Measurements from ENCODE around the gene MEGF9. TPM values are rescaled to one million over a fixed set of nuclear protein-coding genes. Genes with fewer than 3 reads are reported as not detected.

Gene MEGF9
- total RNA-seq, 2 experiments from 2014 or later: 6.3 to 6.7 TPM

- POLR2A ChIA-PET: interaction anchor here (0.7 to 1.7 kb wide), 2 partner anchors 9 to 133 kb away, joined by 3 to 4 read pairs; no protein-coding TSS in a partner anchor
- Mint-ChIP-seq H3K27ac (peak within 1 kb of the TSS; percentile 96), H3K4me3 (peak within 1 kb of the TSS; percentile 98), H3K9me3 (ENCODE audit: insufficient read depth) (peaks cover 5% of the 10 kb centered on the region), H3K4me1 (ENCODE audit: low read depth) (peaks cover 60% of the 10 kb centered on the region), H3K27me3 (ENCODE audit: low read depth) (peaks cover 2% of the 10 kb centered on the region), H3K36me3 (ENCODE audit: low read depth) (peaks cover 26% of the 10 kb centered on the region)
- CTCF ChIA-PET: no interaction called here
- peak; percentile 96 for DNase-seq
- peak; percentile 97 for ATAC-seq
Observed at GRCh38 chr9:120580051-120580896, 134.0 kb downstream of the MEGF9 start, which contains the start of gene CDK5RAP2. Gene CDK5RAP2 (minus strand): TSS chr9:120580167. CDS start chr9:120579978, 189 bp downstream.

- DNase-seq: no peak
- POLR2A ChIA-PET: interaction anchor here (0.6 to 1.7 kb wide), 3 partner anchors 8 to 247 kb away, joined by 3 to 4 read pairs (median 3); no protein-coding TSS in a partner anchor
- CTCF ChIA-PET: no interaction called here
- Mint-ChIP-seq H3K4me3 (peak overlapping the region; percentile 98), H3K36me3 (ENCODE audit: low read depth) (peaks cover 26% of the 10 kb centered on the region), H3K27ac (peak overlapping the region; percentile 96), H3K4me1 (ENCODE audit: low read depth) (peaks cover 58% of the 10 kb centered on the region), H3K9me3 (ENCODE audit: insufficient read depth) (peaks cover 5% of the 10 kb centered on the region), H3K27me3 (ENCODE audit: low read depth) (no peaks in the 10 kb centered on the region)
- no peak for ATAC-seq
Observed at GRCh38 chr9:120579139-120580050, 134.9 kb downstream of the MEGF9 start.

- Mint-ChIP-seq H3K4me1 (ENCODE audit: low read depth) (peaks cover 24% of the 10 kb centered on the region), H3K27me3 (ENCODE audit: low read depth) (no peaks in the 10 kb centered on the region), H3K27ac (no peak overlapping the region), H3K4me3 (no peak overlapping the region), H3K36me3 (ENCODE audit: low read depth) (peaks cover 39% of the 10 kb centered on the region), H3K9me3 (ENCODE audit: insufficient read depth) (no peaks in the 10 kb centered on the region)
- DNase-seq (no peak), ATAC-seq (no peak)
- ChIA-PET CTCF (interaction anchor here (1.5 kb wide), 1 partner anchor 9 kb away, joined by 3 read pairs; no protein-coding TSS in a partner anchor), POLR2A (no interaction called here)
Observed at GRCh38 chr9:120574473-120574872, 139.8 kb downstream of the MEGF9 start.

- H3K36me3 Mint-ChIP-seq (ENCODE audit: low read depth): peaks cover 43% of the 10 kb centered on the region
- no peak overlapping the region for H3K27ac Mint-ChIP-seq
- ChIA-PET POLR2A (no interaction called here), CTCF (interaction anchor here (1.7 kb wide), 1 partner anchor 14 kb away, joined by 3 read pairs; no protein-coding TSS in a partner anchor)
- H3K9me3 Mint-ChIP-seq (ENCODE audit: insufficient read depth): no peaks in the 10 kb centered on the region
- no peaks in the 10 kb centered on the region for H3K27me3 Mint-ChIP-seq (ENCODE audit: low read depth)
- DNase-seq (no peak), ATAC-seq (no peak)
- H3K4me3 Mint-ChIP-seq: no peak overlapping the region
- H3K4me1 Mint-ChIP-seq (ENCODE audit: low read depth): peaks cover 11% of the 10 kb centered on the region
Observed at GRCh38 chr9:120572472-120572871, 141.8 kb downstream of the MEGF9 start.

GRCh38 chr9:120571443-120572257 lies 142.6 kb downstream of the MEGF9 start:
- Mint-ChIP-seq H3K9me3 (ENCODE audit: insufficient read depth) (no peaks in the 10 kb centered on the region), H3K36me3 (ENCODE audit: low read depth) (peaks cover 42% of the 10 kb centered on the region), H3K4me3 (no peak overlapping the region), H3K27ac (no peak overlapping the region), H3K27me3 (ENCODE audit: low read depth) (no peaks in the 10 kb centered on the region), H3K4me1 (ENCODE audit: low read depth) (peaks cover 7% of the 10 kb centered on the region)
- ChIA-PET POLR2A (interaction anchor here (1.0 kb wide), 1 partner anchor 8 kb away, joined by 4 read pairs; the partner anchor contains the start of gene CDK5RAP2), CTCF (interaction anchor here (1.7 kb wide), 1 partner anchor 13 kb away, joined by 3 read pairs; no protein-coding TSS in a partner anchor)
- no peak for ATAC-seq
- DNase-seq: no peak

GRCh38 chr9:120570296-120570695 lies 144.0 kb downstream of the MEGF9 start:
- Mint-ChIP-seq H3K36me3 (ENCODE audit: low read depth) (peaks cover 49% of the 10 kb centered on the region), H3K27ac (no peak overlapping the region)

GRCh38 chr9:120569556-120569955 lies 144.7 kb downstream of the MEGF9 start:
- H3K27ac Mint-ChIP-seq: no peak overlapping the region
- no peak overlapping the region for H3K4me3 Mint-ChIP-seq
- H3K27me3 Mint-ChIP-seq (ENCODE audit: low read depth): no peaks in the 10 kb centered on the region
- H3K4me1 Mint-ChIP-seq (ENCODE audit: low read depth): peaks cover 5% of the 10 kb centered on the region
- POLR2A ChIA-PET: no interaction called here
- no peaks in the 10 kb centered on the region for H3K9me3 Mint-ChIP-seq (ENCODE audit: insufficient read depth)
- H3K36me3 Mint-ChIP-seq (ENCODE audit: low read depth): peaks cover 56% of the 10 kb centered on the region
- ATAC-seq (no peak), DNase-seq (no peak)
- CTCF ChIA-PET: no interaction called here

More at GRCh38 chr9:120570296-120570695, 144.0 kb downstream of the MEGF9 start:
- POLR2A ChIA-PET: no interaction called here
- H3K27me3 Mint-ChIP-seq (ENCODE audit: low read depth): no peaks in the 10 kb centered on the region
- H3K9me3 Mint-ChIP-seq (ENCODE audit: insufficient read depth): no peaks in the 10 kb centered on the region
- CTCF ChIA-PET: no interaction called here
- DNase-seq: no peak
- H3K4me1 Mint-ChIP-seq (ENCODE audit: low read depth): peaks cover 7% of the 10 kb centered on the region
- no peak overlapping the region for H3K4me3 Mint-ChIP-seq
- ATAC-seq: no peak

- DNase-seq: no peak
- ATAC-seq: no peak
- Mint-ChIP-seq H3K36me3 (ENCODE audit: low read depth) (peaks cover 59% of the 10 kb centered on the region), H3K27me3 (ENCODE audit: low read depth) (no peaks in the 10 kb centered on the region), H3K27ac (no peak overlapping the region), H3K4me3 (no peak overlapping the region), H3K9me3 (ENCODE audit: insufficient read depth) (no peaks in the 10 kb centered on the region), H3K4me1 (ENCODE audit: low read depth) (no peaks in the 10 kb centered on the region)
- POLR2A ChIA-PET: no interaction called here
- CTCF ChIA-PET: no interaction called here
Observed at GRCh38 chr9:120568816-120569215, 145.5 kb downstream of the MEGF9 start.

GRCh38 chr9:120567874-120568273 lies 146.4 kb downstream of the MEGF9 start:
- H3K9me3 Mint-ChIP-seq (ENCODE audit: insufficient read depth): no peaks in the 10 kb centered on the region

GRCh38 chr9:120567081-120567480 lies 147.2 kb downstream of the MEGF9 start:
- H3K27me3 Mint-ChIP-seq (ENCODE audit: low read depth): no peaks in the 10 kb centered on the region
- ATAC-seq: no peak

More at GRCh38 chr9:120567874-120568273, 146.4 kb downstream of the MEGF9 start:
- no peaks in the 10 kb centered on the region for H3K4me1 Mint-ChIP-seq (ENCODE audit: low read depth)
- ATAC-seq (no peak), DNase-seq (no peak)
- no peaks in the 10 kb centered on the region for H3K27me3 Mint-ChIP-seq (ENCODE audit: low read depth)
- H3K36me3 Mint-ChIP-seq (ENCODE audit: low read depth): peaks cover 67% of the 10 kb centered on the region
- H3K4me3 Mint-ChIP-seq: no peak overlapping the region
- no peak overlapping the region for H3K27ac Mint-ChIP-seq
- ChIA-PET CTCF (no interaction called here), POLR2A (no interaction called here)

GRCh38 chr9:120564589-120564988 lies 149.7 kb downstream of the MEGF9 start:
- Mint-ChIP-seq H3K9me3 (ENCODE audit: insufficient read depth) (no peaks in the 10 kb centered on the region), H3K36me3 (ENCODE audit: low read depth) (peaks cover 59% of the 10 kb centered on the region), H3K4me1 (ENCODE audit: low read depth) (peaks cover 2% of the 10 kb centered on the region), H3K27ac (no peak overlapping the region), H3K4me3 (no peak overlapping the region), H3K27me3 (ENCODE audit: low read depth) (no peaks in the 10 kb centered on the region)
- no peak for DNase-seq
- ATAC-seq: no peak
- ChIA-PET CTCF (no interaction called here), POLR2A (no interaction called here)

More at GRCh38 chr9:120567081-120567480, 147.2 kb downstream of the MEGF9 start:
- no peak overlapping the region for H3K27ac Mint-ChIP-seq
- H3K36me3 Mint-ChIP-seq (ENCODE audit: low read depth): peaks cover 69% of the 10 kb centered on the region
- ChIA-PET CTCF (no interaction called here), POLR2A (no interaction called here)
- no peaks in the 10 kb centered on the region for H3K4me1 Mint-ChIP-seq (ENCODE audit: low read depth)
- no peak for DNase-seq
- H3K9me3 Mint-ChIP-seq (ENCODE audit: insufficient read depth): no peaks in the 10 kb centered on the region
- H3K4me3 Mint-ChIP-seq: no peak overlapping the region
